ENCODE results near the gene CLDND2. TPM values are rescaled to one million over a fixed set of nuclear protein-coding genes. Genes with fewer than 3 reads are reported as not detected.

The CLDND2 gene
- total RNA-seq, 4 donors from 2014 or later = not detected

DNA sequence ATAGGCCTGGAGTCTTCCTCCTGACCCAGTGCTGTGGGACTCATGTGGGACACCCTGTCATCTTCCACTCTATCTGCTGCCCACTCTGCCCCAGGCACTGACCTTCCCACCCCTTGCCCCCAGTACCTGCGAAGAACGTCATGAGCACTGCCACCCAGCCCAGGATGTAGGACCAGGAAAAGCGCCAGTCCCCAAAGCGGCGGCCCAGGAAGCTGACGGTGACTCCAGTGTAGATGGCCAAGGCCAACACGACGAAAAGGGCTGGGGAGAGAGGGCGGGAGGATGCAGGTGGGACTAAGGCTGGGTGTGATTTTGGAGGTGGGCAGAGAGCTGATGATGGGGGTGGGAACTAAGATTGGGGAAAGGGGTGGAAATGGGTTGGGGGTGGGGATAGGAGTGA is 11.6 kb upstream of the CLDND2 start:
- Histone ChIP-seq H3K36me3 (no peaks in the 10 kb centered on the region), H3K4me1 (no peaks in the 10 kb centered on the region), H3K4me3 (replicated peaks in 1 of 3) (no peak overlapping the region), H3K9me3 (no peaks in the 10 kb centered on the region), H3K27me3 (no peaks in the 10 kb centered on the region), H3K27ac (no peak overlapping the region)
- intact Hi-C loops (cut with DNase I) = no loop called here
- WGBS, 2 donors = 89 to 95% methylated on average over 9 of the region's 9 CpGs
- TF ChIP-seq POLR2A (IDR thresholded peaks at IDR 0.05) = no peak
- TF ChIP-seq, protein P1, sequence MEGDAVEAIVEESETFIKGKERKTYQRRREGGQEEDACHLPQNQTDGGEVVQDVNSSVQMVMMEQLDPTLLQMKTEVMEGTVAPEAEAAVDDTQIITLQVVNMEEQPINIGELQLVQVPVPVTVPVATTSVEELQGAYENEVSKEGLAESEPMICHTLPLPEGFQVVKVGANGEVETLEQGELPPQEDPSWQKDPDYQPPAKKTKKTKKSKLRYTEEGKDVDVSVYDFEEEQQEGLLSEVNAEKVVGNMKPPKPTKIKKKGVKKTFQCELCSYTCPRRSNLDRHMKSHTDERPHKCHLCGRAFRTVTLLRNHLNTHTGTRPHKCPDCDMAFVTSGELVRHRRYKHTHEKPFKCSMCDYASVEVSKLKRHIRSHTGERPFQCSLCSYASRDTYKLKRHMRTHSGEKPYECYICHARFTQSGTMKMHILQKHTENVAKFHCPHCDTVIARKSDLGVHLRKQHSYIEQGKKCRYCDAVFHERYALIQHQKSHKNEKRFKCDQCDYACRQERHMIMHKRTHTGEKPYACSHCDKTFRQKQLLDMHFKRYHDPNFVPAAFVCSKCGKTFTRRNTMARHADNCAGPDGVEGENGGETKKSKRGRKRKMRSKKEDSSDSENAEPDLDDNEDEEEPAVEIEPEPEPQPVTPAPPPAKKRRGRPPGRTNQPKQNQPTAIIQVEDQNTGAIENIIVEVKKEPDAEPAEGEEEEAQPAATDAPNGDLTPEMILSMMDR (IDR thresholded peaks at IDR 0.05) = no peak
- no peak for DNase-seq

DNA sequence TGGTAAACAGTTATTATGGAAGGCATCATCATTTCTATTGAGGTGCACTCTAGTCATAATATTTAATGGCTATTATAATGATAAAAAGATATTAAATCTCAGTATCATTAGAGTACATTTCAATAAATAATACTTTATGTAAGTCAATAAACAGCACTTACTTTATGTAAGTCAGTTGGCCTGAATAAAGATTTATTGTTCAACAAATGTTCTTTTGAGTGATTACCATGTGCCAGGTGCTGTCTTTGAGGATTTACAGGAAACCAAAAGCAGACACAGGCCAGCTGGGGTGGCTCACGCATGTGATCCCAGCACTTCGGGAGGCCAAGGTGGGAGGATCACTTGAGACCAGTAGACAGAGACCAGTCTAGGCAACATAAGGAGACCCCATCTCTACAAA is 8.6 kb upstream of the CLDND2 start:
- H3K27me3 ChIP-seq = no peaks in the 10 kb centered on the region
- H3K27ac ChIP-seq = no peak overlapping the region
- H3K4me1 ChIP-seq = no peaks in the 10 kb centered on the region
- intact Hi-C loops (cut with DNase I) = no loop called here
- no peak overlapping the region for H3K4me3 ChIP-seq (replicated peaks in 1 of 3)
- DNase-seq = no peak
- no peaks in the 10 kb centered on the region for H3K36me3 ChIP-seq
- H3K9me3 ChIP-seq = no peaks in the 10 kb centered on the region
- WGBS, 2 donors = 87 to 100% methylated on average over 2 of the region's 2 CpGs
- TF ChIP-seq POLR2A (IDR thresholded peaks at IDR 0.05) = no peak
- TF ChIP-seq, protein P1 (IDR thresholded peaks at IDR 0.05) = no peak

- Histone ChIP-seq H3K4me3 (replicated peaks in 1 of 3) (no peak overlapping the region), H3K27ac (no peak overlapping the region), H3K27me3 (no peaks in the 10 kb centered on the region), H3K9me3 (no peaks in the 10 kb centered on the region), H3K4me1 (no peaks in the 10 kb centered on the region), H3K36me3 (no peaks in the 10 kb centered on the region)
- intact Hi-C loops (cut with DNase I) = no loop called here
- DNase-seq = no peak
- TF ChIP-seq, protein P1 (IDR thresholded peaks at IDR 0.05) = no peak
- no peak for TF ChIP-seq POLR2A (IDR thresholded peaks at IDR 0.05)
- 74 to 76% methylated on average over 9 to 11 of the region's 11 CpGs for WGBS, 2 donors
Observed at GRCh38 chr19:51375504-51376221, 6.9 kb upstream of the CLDND2 start.

DNA sequence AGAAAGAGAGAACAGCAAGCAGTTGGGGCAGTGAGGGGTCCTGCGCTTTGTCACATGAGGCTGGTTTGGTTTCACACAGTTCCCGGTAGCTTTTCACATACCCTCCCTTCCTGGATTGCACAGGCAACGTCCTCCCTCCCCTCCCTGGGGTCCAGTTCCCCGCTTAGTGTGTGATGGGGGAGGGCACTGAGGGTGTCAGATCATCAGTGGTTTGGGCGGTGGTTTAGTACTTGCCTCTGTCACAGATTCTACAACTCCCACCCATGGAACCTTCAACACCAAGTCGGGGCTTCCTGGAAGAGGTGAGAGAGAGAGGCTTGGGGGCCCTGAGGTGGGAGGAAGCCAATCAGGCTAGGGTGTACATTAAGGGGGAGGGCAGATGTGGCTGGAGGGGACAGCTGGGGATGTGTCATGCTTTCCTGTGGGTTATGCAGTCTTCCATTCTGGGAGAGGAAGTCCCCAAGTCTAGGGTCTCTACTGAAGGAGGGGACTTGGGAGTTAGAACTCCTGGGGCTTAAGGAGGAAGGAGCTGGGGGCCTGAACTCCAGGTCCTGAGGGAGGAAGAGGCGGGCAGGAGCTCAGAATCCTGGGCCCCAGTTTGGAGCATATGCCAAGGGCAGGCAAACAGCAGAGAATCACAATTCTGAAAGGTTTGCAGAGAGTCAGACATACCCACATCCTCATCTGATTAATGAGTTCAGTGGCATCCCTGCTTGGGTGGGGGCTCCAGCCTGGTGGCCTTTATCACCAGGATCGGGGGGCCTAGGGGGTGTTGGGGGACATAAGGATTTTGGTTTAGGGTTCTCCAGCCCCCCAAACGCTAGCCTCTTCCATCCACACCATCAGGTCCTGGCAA is 4.1 kb upstream of the CLDND2 start, which contains the start of gene NKG7:
NKG7 (minus strand) TSS at position 6 of the 856 bp plus-strand sequence. CDS start 119 bp downstream, outside the sequence.
- H3K9me3 ChIP-seq = no peaks in the 10 kb centered on the region
- no peak for TF ChIP-seq POLR2A (IDR thresholded peaks at IDR 0.05)
- TF ChIP-seq, protein P1 (IDR thresholded peaks at IDR 0.05) = no peak
- no peak within 1 kb of the TSS for H3K27ac ChIP-seq
- no peaks in the 10 kb centered on the region for H3K27me3 ChIP-seq
- no peaks in the 10 kb centered on the region for H3K36me3 ChIP-seq
- intact Hi-C loops (cut with DNase I) = no loop called here
- no peak within 1 kb of the TSS for H3K4me3 ChIP-seq (replicated peaks in 1 of 3)
- 46 to 60% methylated on average over 9 of the region's 9 CpGs for WGBS, 2 donors
- no peak for DNase-seq
- H3K4me1 ChIP-seq = peaks cover 0 to 6% of the 10 kb centered on the region in 2 donors
